IPS-18c (cell line): Measurements from ENCODE around the gene MGAT5.
"Not testable (repeated sequence)": the region's sequence is repeated elsewhere in the genome, so short reads cannot be mapped to it uniquely, and the experiment has no call there.

Experiments
- H3K4me3 ChIP-seq: 2 replicates; pipeline ENCODE4 v1.7.0; 2013; ENCODE audit warnings: low read depth, mild to moderate bottlenecking, low read length, moderate library complexity; ENCODE audit not compliant: insufficient read depth
- H3K9me3 ChIP-seq: one replicate; pipeline ENCODE4 v1.6.1; 2013; ENCODE audit warnings: mild to moderate bottlenecking, low read length, moderate library complexity; ENCODE audit not compliant: control insufficient read depth, insufficient read depth

Gene MGAT5

GRCh38 chr2:134282629-134283400 is 28.9 kb downstream of the MGAT5 start:
- Histone ChIP-seq H3K9me3 (no peaks in the 10 kb centered on the region), H3K4me3 (no peak overlapping the region)

DNA sequence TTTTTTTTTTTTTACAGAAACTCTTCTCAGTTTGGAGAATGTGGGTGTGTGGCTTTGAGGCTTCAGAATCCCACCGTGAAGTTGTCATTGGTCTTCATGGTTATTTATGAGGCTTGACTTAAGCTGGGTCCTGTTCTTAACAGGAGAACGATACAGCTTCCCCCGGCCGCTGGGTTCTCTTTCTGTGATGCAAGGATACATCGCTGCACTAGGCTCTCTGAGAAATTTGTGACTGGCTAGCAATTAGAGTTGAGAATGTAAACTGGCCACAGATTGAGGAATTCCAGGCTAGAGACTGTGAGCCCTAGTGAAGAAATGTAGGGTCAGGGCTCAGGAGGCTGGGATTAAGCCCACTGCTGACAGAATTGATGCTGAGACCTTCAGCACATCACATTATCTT is 29.8 kb downstream of the MGAT5 start:
- no peak overlapping the region for H3K4me3 ChIP-seq
- no peaks in the 10 kb centered on the region for H3K9me3 ChIP-seq

DNA sequence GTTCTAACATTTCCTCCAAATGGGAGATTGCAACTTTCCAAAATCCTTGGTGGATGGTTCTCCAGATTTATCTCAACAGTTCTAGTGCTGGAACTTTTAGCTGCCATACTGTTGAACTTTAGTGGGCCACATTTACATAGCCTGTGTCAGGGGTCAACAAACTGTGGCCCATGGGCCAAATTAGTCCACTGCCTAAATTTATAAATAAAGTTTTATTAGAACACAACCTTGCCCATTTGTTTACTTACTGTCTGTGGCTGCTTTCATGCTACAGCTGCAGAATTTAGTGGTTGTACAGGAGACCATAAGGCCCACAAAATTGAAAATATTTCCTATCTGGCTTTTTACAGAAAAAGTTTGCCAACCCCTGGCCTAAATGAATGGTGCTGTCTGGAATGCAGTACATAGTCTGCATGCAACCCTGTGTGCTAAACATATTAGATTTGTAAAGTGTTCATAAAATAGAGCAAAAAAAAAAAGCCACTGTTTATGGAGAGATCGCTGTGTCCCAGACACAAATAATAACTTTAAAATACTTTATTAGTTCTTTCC is 30.3 kb downstream of the MGAT5 start:
- Histone ChIP-seq H3K4me3 (no peak overlapping the region), H3K9me3 (no peaks in the 10 kb centered on the region)

GRCh38 chr2:134287323-134287722 is 33.5 kb downstream of the MGAT5 start:
- Histone ChIP-seq H3K9me3 (no peaks in the 10 kb centered on the region), H3K4me3 (no peak overlapping the region)

DNA sequence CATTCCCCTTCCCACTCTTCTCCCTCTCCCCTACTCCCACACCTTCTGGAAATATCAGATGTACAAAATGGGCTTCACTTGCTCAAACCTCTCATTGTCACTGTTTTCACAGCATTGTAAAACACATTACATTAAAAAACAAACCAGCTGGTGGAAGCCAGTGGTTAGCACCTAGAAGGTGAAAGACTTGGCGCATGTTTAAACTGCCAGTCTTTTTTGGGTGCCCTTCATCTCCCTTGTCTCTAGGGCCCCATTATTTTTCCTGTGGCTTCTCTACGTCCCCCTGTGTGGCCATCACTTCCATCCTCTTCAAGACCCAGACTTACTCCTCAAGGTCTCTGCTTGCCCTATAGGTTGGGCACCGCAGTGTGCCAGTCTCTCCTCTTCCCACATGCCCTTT is 34.9 kb downstream of the MGAT5 start:
- H3K9me3 ChIP-seq, result no peaks in the 10 kb centered on the region

GRCh38 chr2:134289225-134289624 is 35.4 kb downstream of the MGAT5 start:
- no peaks in the 10 kb centered on the region for H3K9me3 ChIP-seq
- H3K4me3 ChIP-seq, result no peak overlapping the region

More for the DNA sequence above, 34.9 kb downstream of the MGAT5 start:
- no peak overlapping the region for H3K4me3 ChIP-seq

GRCh38 chr2:134290358-134290757 is 36.5 kb downstream of the MGAT5 start:
- Histone ChIP-seq H3K4me3 (no peak overlapping the region), H3K9me3 (no peaks in the 10 kb centered on the region)

- Histone ChIP-seq H3K9me3 (no peaks in the 10 kb centered on the region), H3K4me3 (no peak overlapping the region; the same call in 1 of the 2 replicates)
Observed at GRCh38 chr2:134292514-134292913, 38.6 kb downstream of the MGAT5 start.

DNA sequence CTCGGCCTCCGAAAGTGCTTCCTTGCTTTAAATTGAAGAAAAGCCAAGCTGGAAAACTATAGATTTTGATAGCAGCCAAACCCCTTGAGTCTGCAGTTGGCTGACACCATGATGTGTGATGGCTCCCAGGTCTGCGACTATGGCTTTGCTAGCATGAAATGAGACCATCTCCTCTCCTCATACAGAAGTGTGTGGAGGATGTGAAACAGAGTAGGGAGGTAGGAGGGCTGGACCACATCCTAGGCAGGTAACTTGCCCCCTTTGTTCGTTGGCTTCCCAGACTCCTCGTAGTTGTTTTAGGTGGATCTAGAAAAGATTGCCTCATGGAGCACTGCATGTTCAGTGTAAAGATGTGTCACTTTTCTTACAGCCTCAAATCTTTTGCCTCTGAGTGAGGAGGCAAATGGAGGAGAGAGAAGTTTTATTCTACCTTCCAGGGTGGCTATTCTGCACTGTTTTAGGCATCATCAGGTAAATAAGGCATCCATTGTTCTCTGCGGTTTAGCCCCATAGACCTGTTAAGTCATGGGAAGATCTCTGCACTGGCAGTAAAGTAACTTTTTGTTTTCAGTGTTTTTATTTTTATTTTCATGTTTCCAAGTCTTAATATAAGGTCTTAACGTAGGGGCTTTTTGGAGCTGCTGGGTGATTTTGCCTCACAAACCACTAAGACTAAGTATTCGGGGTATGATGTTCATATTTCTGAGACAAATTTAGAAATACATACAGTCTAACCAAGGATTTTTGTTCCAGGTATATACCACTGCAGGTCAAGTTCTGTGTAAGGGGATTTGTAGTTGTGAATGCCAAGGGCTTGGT is 40.1 kb downstream of the MGAT5 start:
- H3K9me3 ChIP-seq, result no peaks in the 10 kb centered on the region
- no peak overlapping the region for H3K4me3 ChIP-seq

DNA sequence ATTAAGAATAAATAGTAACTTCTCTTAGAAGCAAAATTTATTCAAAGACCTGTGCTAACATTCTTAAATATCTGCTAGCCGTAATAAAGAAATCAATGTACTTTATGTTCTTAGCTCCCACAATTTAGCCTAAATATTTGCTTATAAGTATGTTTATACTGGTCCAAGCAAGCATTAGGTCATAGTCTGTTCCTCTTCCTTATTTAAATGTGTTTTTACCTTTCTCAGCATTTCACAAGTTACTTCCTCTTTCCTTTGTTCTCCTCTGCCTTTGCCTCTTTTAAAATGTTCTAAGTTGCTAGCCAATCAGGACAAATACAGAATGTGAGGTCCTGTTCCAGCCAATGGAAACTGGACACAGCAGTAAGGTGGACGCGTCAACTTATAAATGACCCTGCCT is 40.7 kb downstream of the MGAT5 start:
- not testable (repeated sequence) for H3K4me3 ChIP-seq, H3K9me3 ChIP-seq

DNA sequence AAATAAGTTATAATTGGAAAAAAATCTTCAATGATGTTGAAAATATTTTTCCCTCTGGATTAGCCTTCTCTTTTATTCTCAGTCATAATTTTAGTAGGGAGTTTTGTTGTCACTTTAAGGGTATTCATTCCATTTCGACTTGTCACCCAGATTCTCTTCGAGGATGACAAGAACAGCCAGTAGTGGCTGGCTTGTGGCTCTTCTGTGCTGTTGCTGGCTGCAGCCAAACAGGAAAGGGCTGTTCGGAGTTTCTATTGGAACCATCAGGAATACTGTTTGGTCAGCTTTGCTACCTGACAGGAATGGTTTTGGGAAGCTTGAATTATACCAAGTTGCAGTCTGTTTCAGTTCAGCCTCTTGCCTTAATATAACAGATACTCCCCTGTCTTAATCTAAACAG is 41.6 kb downstream of the MGAT5 start:
- no peak overlapping the region for H3K4me3 ChIP-seq
- H3K9me3 ChIP-seq, result no peaks in the 10 kb centered on the region

DNA sequence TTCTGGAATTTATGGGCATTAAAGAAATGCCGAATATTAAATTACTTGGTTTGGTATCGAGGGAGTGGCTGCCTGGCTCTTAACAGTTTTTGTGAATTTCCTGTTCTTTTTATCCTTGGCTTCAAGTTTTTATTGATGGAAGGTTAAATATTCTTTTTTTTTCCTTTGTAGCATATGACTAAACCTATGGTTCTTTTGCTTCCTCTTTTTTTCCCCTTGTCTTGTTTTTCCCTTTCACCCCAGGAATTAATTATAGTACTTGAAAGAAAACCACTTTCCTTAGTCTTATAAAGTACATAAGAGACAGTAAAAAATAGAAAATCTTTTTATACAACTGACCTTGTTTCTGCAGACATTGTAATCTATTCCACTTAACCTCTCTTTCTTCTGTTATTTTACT is 42.4 kb downstream of the MGAT5 start:
- no peak overlapping the region for H3K4me3 ChIP-seq
- H3K9me3 ChIP-seq, result no peaks in the 10 kb centered on the region

DNA sequence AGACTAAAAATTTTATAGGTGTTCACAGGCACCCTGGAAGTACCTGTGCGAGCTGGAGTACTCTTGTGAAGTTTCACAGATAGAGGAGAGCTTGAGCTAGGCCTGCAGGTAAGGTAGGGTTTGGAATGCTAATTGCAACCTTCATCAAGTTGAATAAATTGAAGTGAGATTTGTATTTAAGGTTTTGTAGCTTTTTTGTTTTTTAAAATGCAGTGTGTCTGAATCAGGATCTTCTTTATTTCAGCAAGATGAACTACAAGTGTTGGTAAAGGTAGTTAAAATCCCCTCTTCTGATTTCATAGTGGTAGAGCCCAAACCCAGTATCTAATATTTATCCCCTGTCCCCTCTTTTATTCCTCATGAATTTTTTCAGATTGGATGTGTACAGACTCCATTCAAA is 45.5 kb downstream of the MGAT5 start:
- H3K4me3 ChIP-seq, result no peak overlapping the region

GRCh38 chr2:134300585-134300984 is 46.7 kb downstream of the MGAT5 start:
- Histone ChIP-seq H3K4me3 (no peak overlapping the region), H3K9me3 (no peaks in the 10 kb centered on the region)

More for the DNA sequence above, 45.5 kb downstream of the MGAT5 start:
- H3K9me3 ChIP-seq, result no peaks in the 10 kb centered on the region

DNA sequence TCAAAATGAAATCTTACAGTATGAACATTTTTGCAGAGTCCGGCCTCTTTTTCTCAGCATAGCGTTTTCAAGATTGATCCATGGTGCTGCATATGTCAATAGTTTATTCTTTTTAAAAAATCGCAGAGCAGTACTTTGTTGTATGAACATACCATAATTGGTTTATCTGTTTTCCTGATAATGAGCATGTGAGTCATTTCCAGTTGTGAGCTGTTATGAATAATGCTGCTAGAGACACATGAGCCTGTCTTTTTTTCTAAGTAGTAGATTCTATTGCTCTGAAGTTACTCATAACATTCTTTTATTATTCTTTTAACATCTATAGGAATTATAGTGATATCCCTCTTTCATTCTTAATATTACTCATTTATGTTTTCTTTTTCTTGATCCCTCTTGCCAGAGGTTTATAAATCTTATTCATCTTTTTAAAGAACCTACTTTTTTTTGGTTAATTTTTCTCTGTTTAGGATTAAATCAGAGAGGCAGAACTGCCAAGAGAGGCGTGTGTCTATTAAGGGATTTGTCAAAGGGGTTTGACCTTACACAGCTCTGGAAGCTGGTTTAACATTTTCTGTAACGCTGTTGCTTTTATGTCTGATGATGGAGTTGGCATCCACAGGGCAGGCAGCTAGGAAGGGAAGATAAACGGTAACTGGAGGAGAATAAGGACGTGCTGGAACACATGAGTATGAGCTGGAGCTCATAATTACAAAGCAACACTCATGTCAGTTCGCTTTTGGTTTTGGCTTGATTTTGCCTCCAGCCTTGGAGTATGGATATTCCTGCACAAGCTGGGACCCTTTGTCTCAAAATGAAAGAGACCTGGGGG is 47.4 kb downstream of the MGAT5 start:
- Histone ChIP-seq H3K9me3 (no peaks in the 10 kb centered on the region), H3K4me3 (no peak overlapping the region)

- no peak overlapping the region for H3K4me3 ChIP-seq
- no peaks in the 10 kb centered on the region for H3K9me3 ChIP-seq
Observed at GRCh38 chr2:134301928-134302260, 48.0 kb downstream of the MGAT5 start.

GRCh38 chr2:134304394-134305108 is 50.7 kb downstream of the MGAT5 start:
- Histone ChIP-seq H3K9me3 (no peaks in the 10 kb centered on the region), H3K4me3 (no peak overlapping the region)
